Measurements from ENCODE around the gene IL25. TPM values are rescaled to one million over a fixed set of nuclear protein-coding genes. Genes with fewer than 3 reads are reported as not detected.

IL25 gene
- total RNA-seq, 1 experiment from 2014 or later: not detected

GRCh38 chr14:23413681-23414080, 41.1 kb downstream of the IL25 start:
- no TSS peak for BruUV-seq (replicated peaks)
- POLR2A ChIA-PET: no interaction called here
- in situ Hi-C loops (cut with HindIII; ENCODE audit: low pct_unique_long_range_greater_than_20kb, low sequenced_read_pairs) (no loop called here), intact Hi-C loops (cut with micrococcal nuclease; ENCODE audit: unreplicated experiment) (no loop called here)
- H3K9me3 ChIP-seq (ENCODE audit: control insufficient read depth, insufficient read depth, low read depth, low read length): no peaks in the 10 kb centered on the region
- H3K27me3 ChIP-seq (ENCODE audit: control insufficient read depth, insufficient read depth, low read length): no peaks in the 10 kb centered on the region
- no peaks in the 10 kb centered on the region for H3K36me3 ChIP-seq (ENCODE audit: control insufficient read depth, insufficient read depth, low read length)
- no peaks in the 10 kb centered on the region for H3K4me1 ChIP-seq (ENCODE audit: control insufficient read depth, insufficient read depth, low read length)
- no peak overlapping the region for H3K27ac ChIP-seq (ENCODE audit: low read length)
- no peak for ATAC-seq
- CTCF ChIA-PET: no interaction called here
- H3K4me3 ChIP-seq (ENCODE audit: low read depth in 2 of 2, low read length in 2 of 2): no peak overlapping the region
- TF ChIP-seq CTCF (IDR thresholded peaks at IDR 0.05) (no peak), POLR2AphosphoS5 (IDR thresholded peaks at IDR 0.05; ENCODE audit: low read depth, low read length) (no peak), SIN3A (IDR thresholded peaks at IDR 0.05; ENCODE audit: borderline replicate concordance, insufficient read depth, low read depth, low read length) (no peak), REST (IDR thresholded peaks at IDR 0.05; ENCODE audit: insufficient read depth in 1 of 2, low read depth in 2 of 2, low read length in 1 of 2) (no peak), TCF7L2 (IDR thresholded peaks at IDR 0.05; ENCODE audit: low read depth, low read length) (no peak)
- no peak for DNase-seq (ENCODE audit: low read depth, low spot score)

GRCh38 chr14:23414254-23414653, 41.6 kb downstream of the IL25 start:
- intact Hi-C loops (cut with micrococcal nuclease; ENCODE audit: unreplicated experiment) (no loop called here), in situ Hi-C loops (cut with HindIII; ENCODE audit: low pct_unique_long_range_greater_than_20kb, low sequenced_read_pairs) (no loop called here)
- Histone ChIP-seq H3K36me3 (ENCODE audit: control insufficient read depth, insufficient read depth, low read length) (no peaks in the 10 kb centered on the region), H3K27ac (ENCODE audit: low read length) (no peak overlapping the region), H3K4me3 (ENCODE audit: low read depth in 2 of 2, low read length in 2 of 2) (no peak overlapping the region), H3K4me1 (ENCODE audit: control insufficient read depth, insufficient read depth, low read length) (no peaks in the 10 kb centered on the region), H3K9me3 (ENCODE audit: control insufficient read depth, insufficient read depth, low read depth, low read length) (no peaks in the 10 kb centered on the region), H3K27me3 (ENCODE audit: control insufficient read depth, insufficient read depth, low read length) (no peaks in the 10 kb centered on the region)
- BruUV-seq (replicated peaks): no TSS peak
- ChIA-PET CTCF (no interaction called here), POLR2A (no interaction called here)
- no peak for TF ChIP-seq POLR2AphosphoS5 (IDR thresholded peaks at IDR 0.05; ENCODE audit: low read depth, low read length)
- TF ChIP-seq REST (IDR thresholded peaks at IDR 0.05; ENCODE audit: insufficient read depth in 1 of 2, low read depth in 2 of 2, low read length in 1 of 2): no peak
- TF ChIP-seq SIN3A (IDR thresholded peaks at IDR 0.05; ENCODE audit: borderline replicate concordance, insufficient read depth, low read depth, low read length): no peak
- TF ChIP-seq TCF7L2 (IDR thresholded peaks at IDR 0.05; ENCODE audit: low read depth, low read length): no peak
- TF ChIP-seq CTCF (IDR thresholded peaks at IDR 0.05): no peak
- no peak for DNase-seq (ENCODE audit: low read depth, low spot score)
- ATAC-seq: no peak
